Neural cell (in vitro differentiated cells): ENCODE results near the gene ZBTB7C. TPM values are rescaled to one million over a fixed set of nuclear protein-coding genes. Genes with fewer than 3 reads are reported as not detected.

Experiments
- H2AFZ ChIP-seq: fragments of 200-600, 300-800 bp; sonication (generic), shearing (Covaris generic); 2 replicates; pipeline ENCODE4 v1.6.0; 2014; ENCODE audit warnings: low read depth, mild to moderate bottlenecking, antibody characterized with exemption, low read length, moderate library complexity
- H3F3A ChIP-seq: fragments of 200-600 bp; shearing (Covaris generic); 2 replicates; pipeline ENCODE4 v1.6.1; 2016; ENCODE audit warnings: mild to moderate bottlenecking, moderate library complexity, mixed read lengths, antibody characterized with exemption, low read length; ENCODE audit not compliant: insufficient read depth, poor library complexity, severe bottlenecking
- H3K27ac ChIP-seq: fragments of 200-600, 300-800 bp; sonication (generic), shearing (Covaris generic); 2 replicates; pipeline ENCODE4 v1.5.1; 2014; ENCODE audit warnings: mild to moderate bottlenecking, low read length, moderate library complexity
- H3K27me3 ChIP-seq: fragments of 300-800, 200-600 bp; sonication (generic), shearing (Covaris generic); 2 replicates; pipeline ENCODE4 v1.6.0; 2014; ENCODE audit warnings: mild to moderate bottlenecking, low read depth, low read length, moderate library complexity; ENCODE audit not compliant: insufficient read depth
- H3K36me3 ChIP-seq: fragments of 300-800, 200-600 bp; sonication (generic), shearing (Covaris generic); 2 replicates; pipeline ENCODE4 v1.5.1; 2014; ENCODE audit warnings: mild to moderate bottlenecking, antibody characterized with exemption, low read length, moderate library complexity; ENCODE audit not compliant: insufficient read depth
- H3K4me2 ChIP-seq: fragments of 300-800, 200-600 bp; sonication (generic), shearing (Covaris generic); 2 replicates; pipeline ENCODE4 v1.6.0; 2014; ENCODE audit warnings: mild to moderate bottlenecking, low read length
- H3K4me3 ChIP-seq: fragments of 300-800, 200-600 bp; sonication (generic), shearing (Covaris generic); 2 replicates; pipeline ENCODE4 v1.5.1; 2014; ENCODE audit warnings: mild to moderate bottlenecking, low read length, moderate library complexity
- H3K79me2 ChIP-seq: fragments of 200-600 bp; shearing (Covaris generic); replicated peaks from 2 replicates; pipeline ENCODE4 v1.6.0; 2014; ENCODE audit warnings: mild to moderate bottlenecking, low read length, moderate library complexity; ENCODE audit not compliant: insufficient read depth
- H3K9ac ChIP-seq: fragments of 300-800, 200-600 bp; sonication (generic), shearing (Covaris generic); 2 replicates; pipeline ENCODE4 v1.6.1; 2016; ENCODE audit warnings: mild to moderate bottlenecking, low read length, mixed read lengths
- H3K9me2 ChIP-seq: fragments of 200-600 bp; shearing (Covaris generic); 2 replicates; pipeline ENCODE4 v1.6.1; 2016; ENCODE audit warnings: mild to moderate bottlenecking, low read length, mixed read lengths; ENCODE audit not compliant: insufficient read depth
- H3K9me3 ChIP-seq: fragments of 200-600, 300-800 bp; sonication (generic), shearing (Covaris generic); 2 replicates; pipeline ENCODE4 v1.6.1; 2016; ENCODE audit warnings: mild to moderate bottlenecking, mixed run types, low read length, moderate library complexity, mixed read lengths
- H4K20me1 ChIP-seq: fragments of 200-600 bp; shearing (Covaris generic); 2 replicates; pipeline ENCODE4 v1.6.1; 2016; ENCODE audit warnings: mild to moderate bottlenecking, mixed run types; ENCODE audit not compliant: insufficient read depth
- EP300 ChIP-seq: fragments of 450-650 bp; conservative IDR thresholded peaks from 2 replicates; pipeline ENCODE4 v1.6.1; 2014; ENCODE audit warnings: antibody characterized with exemption, mild to moderate bottlenecking, moderate library complexity; ENCODE audit not compliant: poor library complexity, severe bottlenecking
- EZH2 ChIP-seq: fragments of 200-600, 300-800 bp; shearing (Covaris generic), sonication (generic); IDR thresholded peaks from 2 replicates; pipeline ENCODE4 v1.6.1; 2014; ENCODE audit warnings: antibody characterized with exemption, low read length, borderline replicate concordance, mild to moderate bottlenecking; ENCODE audit not compliant: insufficient read depth, poor library complexity, severe bottlenecking
- MXI1 ChIP-seq: fragments of 450-650 bp; conservative IDR thresholded peaks from 2 replicates; pipeline ENCODE4 v1.6.1; 2014; ENCODE audit warnings: antibody characterized with exemption, mild to moderate bottlenecking; ENCODE audit not compliant: poor library complexity, severe bottlenecking
- POLR2AphosphoS5 ChIP-seq: IDR thresholded peaks from 2 replicates; pipeline ENCODE4 v1.6.1; 2012
- RAD21 ChIP-seq: fragments of 450-650 bp; conservative IDR thresholded peaks from 2 replicates; pipeline ENCODE4 v1.6.1; 2014; ENCODE audit warnings: antibody characterized with exemption, mild to moderate bottlenecking, moderate library complexity
- REST ChIP-seq: IDR thresholded peaks from 2 replicates; pipeline ENCODE4 v1.6.1; 2012; ENCODE audit warnings: borderline replicate concordance
- SMC3 ChIP-seq: fragments of 450-650 bp; conservative IDR thresholded peaks from 2 replicates; pipeline ENCODE4 v1.6.1; 2014; ENCODE audit warnings: antibody characterized with exemption, mild to moderate bottlenecking, moderate library complexity; ENCODE audit not compliant: poor library complexity
- TAF1 ChIP-seq: IDR thresholded peaks from 2 replicates; pipeline ENCODE4 v1.6.1; 2012; ENCODE audit warnings: low read depth
- polyA plus RNA-seq: library from polyadenylated mRNA; depleted of rRNA; stranded (reverse); fragments of >200 nt; gene quantifications from 2 replicates; pipeline ENCODE4 v1.2.3, GENCODE V29; 2014
- TF ChIP-seq, protein P1 (sequence below): fragments of 450-650 bp; IDR thresholded peaks from 2 replicates; pipeline ENCODE4 v1.5.1; 2014; ENCODE audit warnings: antibody characterized with exemption, mild to moderate bottlenecking, moderate library complexity; ENCODE audit not compliant: poor library complexity, severe bottlenecking

ZBTB7C gene
- polyA plus RNA-seq, 1 donor from 2014 or later, result 2.4 TPM

DNA sequence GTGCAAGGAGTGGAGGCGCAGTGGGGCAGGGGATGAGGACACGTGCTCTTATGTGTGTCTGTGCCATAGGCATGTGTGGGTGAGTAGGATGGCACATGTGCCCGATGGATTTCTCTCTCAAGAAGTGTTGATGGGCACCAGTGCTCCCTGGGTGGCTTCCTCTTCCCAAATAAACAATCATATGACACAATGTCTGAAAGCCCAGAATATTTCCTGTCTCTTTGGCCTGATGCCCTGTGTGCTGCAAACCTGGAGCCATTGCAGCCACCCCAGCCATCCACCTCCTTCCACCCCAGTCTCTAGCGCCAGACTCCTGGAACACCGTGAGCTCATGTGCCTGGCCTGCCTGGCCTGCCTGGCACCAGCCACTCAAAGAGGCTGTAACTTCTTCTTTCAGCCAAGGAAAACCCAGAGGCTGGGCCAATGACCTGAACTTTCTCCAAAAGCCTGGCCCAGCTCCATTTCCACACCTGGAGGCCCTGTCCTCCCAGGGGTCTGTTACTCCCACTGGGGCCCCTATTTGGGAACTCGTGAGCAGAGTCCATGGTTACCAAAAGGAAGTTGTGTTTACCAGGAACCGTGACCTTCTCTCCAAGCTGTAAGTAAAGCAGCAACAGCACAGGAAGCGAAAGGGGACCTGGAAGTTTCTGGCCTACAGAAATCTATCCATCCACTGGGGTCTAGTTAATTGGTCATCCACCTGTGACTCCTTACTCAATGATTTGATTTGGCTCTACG is 9.5 kb upstream of the ZBTB7C start:
- Histone ChIP-seq H4K20me1 (no peaks in the 10 kb centered on the region), H3K9ac (no peak overlapping the region), H3K9me3 (no peaks in the 10 kb centered on the region), H3K4me3 (no peak overlapping the region), H3K79me2 (no peaks in the 10 kb centered on the region), H3K4me2 (no peak overlapping the region), H3K27ac (no peak overlapping the region), H3K27me3 (no peaks in the 10 kb centered on the region), H2AFZ (no peak overlapping the region), H3K36me3 (no peaks in the 10 kb centered on the region), H3F3A (no peaks in the 10 kb centered on the region), H3K9me2 (no peaks in the 10 kb centered on the region)
- TF ChIP-seq RAD21, result no peak
- TF ChIP-seq REST, result no peak
- TF ChIP-seq, protein P1, sequence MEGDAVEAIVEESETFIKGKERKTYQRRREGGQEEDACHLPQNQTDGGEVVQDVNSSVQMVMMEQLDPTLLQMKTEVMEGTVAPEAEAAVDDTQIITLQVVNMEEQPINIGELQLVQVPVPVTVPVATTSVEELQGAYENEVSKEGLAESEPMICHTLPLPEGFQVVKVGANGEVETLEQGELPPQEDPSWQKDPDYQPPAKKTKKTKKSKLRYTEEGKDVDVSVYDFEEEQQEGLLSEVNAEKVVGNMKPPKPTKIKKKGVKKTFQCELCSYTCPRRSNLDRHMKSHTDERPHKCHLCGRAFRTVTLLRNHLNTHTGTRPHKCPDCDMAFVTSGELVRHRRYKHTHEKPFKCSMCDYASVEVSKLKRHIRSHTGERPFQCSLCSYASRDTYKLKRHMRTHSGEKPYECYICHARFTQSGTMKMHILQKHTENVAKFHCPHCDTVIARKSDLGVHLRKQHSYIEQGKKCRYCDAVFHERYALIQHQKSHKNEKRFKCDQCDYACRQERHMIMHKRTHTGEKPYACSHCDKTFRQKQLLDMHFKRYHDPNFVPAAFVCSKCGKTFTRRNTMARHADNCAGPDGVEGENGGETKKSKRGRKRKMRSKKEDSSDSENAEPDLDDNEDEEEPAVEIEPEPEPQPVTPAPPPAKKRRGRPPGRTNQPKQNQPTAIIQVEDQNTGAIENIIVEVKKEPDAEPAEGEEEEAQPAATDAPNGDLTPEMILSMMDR, result no peak
- no peak for TF ChIP-seq MXI1
- TF ChIP-seq SMC3, result no peak
- TF ChIP-seq EZH2, result no peak
- TF ChIP-seq EP300, result no peak
- TF ChIP-seq TAF1, result no peak
- no peak for TF ChIP-seq POLR2AphosphoS5

- H3K36me3 ChIP-seq, result no peaks in the 10 kb centered on the region
- H3K79me2 ChIP-seq, result no peaks in the 10 kb centered on the region
- H3K9ac ChIP-seq, result no peak overlapping the region
- H3K4me2 ChIP-seq, result no peak overlapping the region
- no peaks in the 10 kb centered on the region for H3K9me2 ChIP-seq
- H4K20me1 ChIP-seq, result no peaks in the 10 kb centered on the region
- H3K9me3 ChIP-seq, result no peaks in the 10 kb centered on the region
- H3K27me3 ChIP-seq, result no peaks in the 10 kb centered on the region
- H3K4me3 ChIP-seq, result no peak overlapping the region
- H2AFZ ChIP-seq, result no peak overlapping the region
- no peaks in the 10 kb centered on the region for H3F3A ChIP-seq
- TF ChIP-seq POLR2AphosphoS5, result no peak
- TF ChIP-seq SMC3, result no peak
- TF ChIP-seq, protein P1, result no peak
- no peak for TF ChIP-seq MXI1
- no peak for TF ChIP-seq REST
- TF ChIP-seq RAD21, result no peak
- no peak for TF ChIP-seq EZH2
- no peak for TF ChIP-seq EP300
- TF ChIP-seq TAF1, result no peak
- no peak overlapping the region for H3K27ac ChIP-seq
Measured at GRCh38 chr18:48417985-48418384, 8.8 kb upstream of the ZBTB7C start.
